GM23248 (cell line): Measurements from ENCODE around the gene NAA40.

Source experiments
- EZH2 ChIP-seq: fragments of 200-600 bp; sonication (generic); IDR thresholded peaks from 2 replicates; pipeline ENCODE4 v1.6.1; 2018; ENCODE audit warnings: antibody characterized with exemption, mild to moderate bottlenecking; ENCODE audit not compliant: insufficient read depth, poor library complexity, severe bottlenecking
- EZH2phosphoT487 ChIP-seq: fragments of 200-600 bp; sonication (generic); IDR thresholded peaks from 2 replicates; pipeline ENCODE4 v1.6.1; 2018; ENCODE audit warnings: antibody characterized with exemption, moderate library complexity, mild to moderate bottlenecking, low read depth; ENCODE audit not compliant: insufficient read depth

- TF ChIP-seq EZH2 (no peak), EZH2phosphoT487 (no peak)
Observed at GRCh38 chr11:63906087-63906486, 32.7 kb upstream of the NAA40 start.
